Spleen (tissue), 11 donors: ENCODE results near the gene TRHDE. TPM values are rescaled to one million over a fixed set of nuclear protein-coding genes. Genes with fewer than 3 reads are reported as not detected.

ENCODE experiments used
- DNase-seq: peaks from one replicate; pipeline ENCODE4 v3.0.0-alpha.2; 2020
- H3K27ac ChIP-seq, 8 donors: fragments of 200-600 bp; sonication (generic) in 7 of 8; 1 replicate in 4 of 8; 2 replicates in 4 of 8; pipeline versions ENCODE4 v1.5.0 to v1.8.0; 2016 to 2021; ENCODE audit warnings: inconsistent platforms in 4 of 8, mild to moderate bottlenecking in 4 of 8, moderate library complexity in 1 of 8
- H3K27me3 ChIP-seq, 7 donors: fragments of 200-600 bp; sonication (generic) in 6 of 7; replicated peaks in 1 of 7; 1 replicate in 4 of 7; 2 replicates in 3 of 7; pipeline versions ENCODE4 v1.5.0 to v1.8.0; 2016 to 2021; ENCODE audit warnings: inconsistent platforms in 3 of 7, mild to moderate bottlenecking in 1 of 7
- H3K36me3 ChIP-seq, 6 donors: fragments of 200-600 bp; sonication (generic) in 5 of 6; 1 replicate in 4 of 6; 2 replicates in 2 of 6; pipeline versions ENCODE4 v1.5.0 to v1.8.0; 2016 to 2021; ENCODE audit warnings: inconsistent platforms in 2 of 6
- H3K4me1 ChIP-seq, 6 donors: fragments of 200-600 bp; sonication (generic) in 5 of 6; 1 replicate in 3 of 6; 2 replicates in 3 of 6; pipeline versions ENCODE4 v1.5.0 to v1.8.0; 2016 to 2021; ENCODE audit warnings: inconsistent platforms in 3 of 6
- H3K4me3 ChIP-seq, 8 donors: fragments of 200-600 bp; sonication (generic) in 7 of 8; 1 replicate in 4 of 8; 2 replicates in 4 of 8; pipeline versions ENCODE4 v1.5.0 to v1.8.0; 2016 to 2021; ENCODE audit warnings: inconsistent platforms in 4 of 8, mild to moderate bottlenecking in 4 of 8, moderate library complexity in 2 of 8
- H3K9me3 ChIP-seq, 8 donors: fragments of 200-600 bp; sonication (generic) in 7 of 8; 1 replicate in 4 of 8; 2 replicates in 4 of 8; pipeline versions ENCODE4 v1.5.0 to v1.8.0; 2016 to 2021; ENCODE audit warnings: inconsistent platforms in 4 of 8
- POLR2A ChIP-seq, 3 donors: fragments of 450-650 bp; IDR thresholded peaks; one replicate each; pipeline ENCODE4 v1.5.1; 2017; ENCODE audit warnings: antibody characterized with exemption in 3 of 3, mild to moderate bottlenecking in 1 of 3
- POLR2AphosphoS5 ChIP-seq, 3 donors: sonication (generic); formaldehyde crosslinking; IDR thresholded peaks; one replicate each; pipeline ENCODE4 v1.5.1; 2017; ENCODE audit warnings: antibody characterized with exemption in 3 of 3
- WGBS, 5 donors: extraction: QIAGEN DNeasy Blood & Tissue Kit in 3 of 5; methylation state at CpG; one replicate each; pipeline versions ENCODE4 v1.1.5 to v1.1.7; 2013 to 2018; 5-methylcytosine and 5-hydroxymethylcytosine counted together
- intact Hi-C: fragments of 100-400 bp; cut with DNase I; formaldehyde crosslinking; loops from one replicate; pipeline ENCODE4 v1.15.0; 2023; ENCODE audit warnings: low total_unique reads
- polyA plus RNA-seq, 3 donors: library from polyadenylated mRNA; stranded (reverse); fragments of 200-250 nt; gene quantifications; one replicate each; pipeline ENCODE4 v1.2.1, GENCODE V29; 2013
- total RNA-seq, 7 donors: library from RNA; depleted of rRNA in 3 of 7; stranded (reverse); fragments of >200 nt in 3 of 7; fragmentation: NEBNext Ultra II Directional in 4 of 7; extraction: Animal tissue kit (Norgen Biotek cat#: 25700) in 4 of 7; gene quantifications; one replicate each; pipeline versions ENCODE4 v1.1.0 to v1.2.1, GENCODE V29; 2016 to 2021
- TF ChIP-seq, protein P1 (sequence below), 11 experiments: fragments of 200-600 bp in 7 of 11; fragments of 450-650 bp in 4 of 11; sonication (generic) in 4 of 11; IDR thresholded peaks in 8 of 11; conservative IDR thresholded peaks in 3 of 11; 1 replicate in 7 of 11; 2 replicates in 4 of 11; pipeline versions ENCODE4 v1.4.0 to v1.8.0; 2016 to 2021; ENCODE audit warnings: antibody characterized with exemption in 11 of 11, inconsistent platforms in 4 of 11, mild to moderate bottlenecking in 1 of 11
- donor health status: healthy with polysubstance abuse.
- donor health status: DM: no; HTN: no; CAD: no; lungs with moderate emphysema.
- donor health status: DM: no; HTN: no; CAD: no.
- donor health status: Bipolar disorder and iron deficiency.
- donor health status: healthy.
- donor health status: DM: no; HTN: no; CAD: no.
- donor health status: DM: yes; HTN: yes; CAD: no.

TRHDE gene
- total and polyA plus RNA-seq, 10 donors: 0.26 to 32.7 (median 16.3) TPM

DNA sequence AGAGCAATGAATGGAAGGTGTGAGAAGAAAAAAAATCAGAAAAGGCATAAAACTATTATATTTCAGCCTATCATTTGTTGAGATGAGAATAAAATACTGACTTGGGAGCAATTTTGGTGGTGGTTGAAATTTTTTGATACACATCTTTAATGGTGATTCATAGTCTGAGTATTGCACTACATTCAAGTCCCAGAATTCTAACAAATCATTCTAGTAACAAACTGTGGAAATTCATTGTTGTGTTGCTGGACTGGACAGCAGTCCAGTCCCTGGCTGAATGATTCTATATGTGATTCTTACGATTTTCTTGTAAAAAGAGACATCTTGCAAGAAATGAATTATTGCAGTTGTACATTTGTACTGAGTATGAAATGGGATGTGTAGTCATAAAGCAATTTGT, 268.6 kb downstream of the TRHDE start:
- TF ChIP-seq, protein P1, sequence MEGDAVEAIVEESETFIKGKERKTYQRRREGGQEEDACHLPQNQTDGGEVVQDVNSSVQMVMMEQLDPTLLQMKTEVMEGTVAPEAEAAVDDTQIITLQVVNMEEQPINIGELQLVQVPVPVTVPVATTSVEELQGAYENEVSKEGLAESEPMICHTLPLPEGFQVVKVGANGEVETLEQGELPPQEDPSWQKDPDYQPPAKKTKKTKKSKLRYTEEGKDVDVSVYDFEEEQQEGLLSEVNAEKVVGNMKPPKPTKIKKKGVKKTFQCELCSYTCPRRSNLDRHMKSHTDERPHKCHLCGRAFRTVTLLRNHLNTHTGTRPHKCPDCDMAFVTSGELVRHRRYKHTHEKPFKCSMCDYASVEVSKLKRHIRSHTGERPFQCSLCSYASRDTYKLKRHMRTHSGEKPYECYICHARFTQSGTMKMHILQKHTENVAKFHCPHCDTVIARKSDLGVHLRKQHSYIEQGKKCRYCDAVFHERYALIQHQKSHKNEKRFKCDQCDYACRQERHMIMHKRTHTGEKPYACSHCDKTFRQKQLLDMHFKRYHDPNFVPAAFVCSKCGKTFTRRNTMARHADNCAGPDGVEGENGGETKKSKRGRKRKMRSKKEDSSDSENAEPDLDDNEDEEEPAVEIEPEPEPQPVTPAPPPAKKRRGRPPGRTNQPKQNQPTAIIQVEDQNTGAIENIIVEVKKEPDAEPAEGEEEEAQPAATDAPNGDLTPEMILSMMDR (IDR thresholded peaks at IDR 0.05 in 8 of 11, conservative IDR thresholded peaks at IDR 0.05 in 3 of 11): no peak
- TF ChIP-seq POLR2AphosphoS5 (IDR thresholded peaks at IDR 0.05) (no peak), POLR2A (IDR thresholded peaks at IDR 0.05) (no peak)
- intact Hi-C loops: no loop called here
- H3K4me3 ChIP-seq: no peak overlapping the region
- WGBS, 5 donors: 48 to 77% (median 62%) methylated on average over 1 of the region's 1 CpG
- no peaks in the 10 kb centered on the region for H3K36me3 ChIP-seq
- no peaks in the 10 kb centered on the region for H3K9me3 ChIP-seq
- no peaks in the 10 kb centered on the region for H3K4me1 ChIP-seq
- DNase-seq: no peak
- H3K27ac ChIP-seq: no peak overlapping the region
- H3K27me3 ChIP-seq: no peaks in the 10 kb centered on the region

DNA sequence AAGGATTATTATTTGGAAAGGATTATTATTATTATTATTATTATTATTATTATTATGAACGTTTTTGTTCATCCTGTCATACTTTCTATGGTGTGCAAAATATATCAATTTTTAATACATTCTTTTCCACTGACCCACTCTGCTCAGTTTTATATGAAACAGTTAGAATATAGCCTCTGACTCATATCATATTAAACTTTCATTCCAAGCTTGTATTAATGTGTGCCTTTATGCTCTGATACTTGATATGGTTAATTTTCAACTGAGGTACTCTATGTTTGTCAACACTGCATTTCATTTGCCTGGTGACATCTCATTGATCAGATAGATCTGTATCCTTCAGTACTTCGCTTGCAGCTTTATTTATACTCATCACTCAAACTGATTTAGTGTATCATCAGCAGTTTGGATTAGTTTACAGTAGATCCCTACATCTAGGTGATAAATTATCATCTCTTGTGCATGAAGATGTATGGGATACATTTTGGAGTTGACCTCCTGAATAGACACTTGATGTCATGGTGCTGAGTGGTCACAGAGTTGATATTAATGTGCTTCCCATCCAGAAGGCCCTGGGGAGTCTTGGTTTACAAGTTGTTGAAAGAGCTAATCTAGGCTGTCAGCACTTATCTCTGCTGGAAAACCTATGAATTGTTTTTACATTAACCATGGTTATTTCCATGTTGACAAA, 271.8 kb downstream of the TRHDE start:
- 49 to 61% (median 52%) methylated on average over 2 of the region's 2 CpGs for WGBS, 5 donors
- H3K27ac ChIP-seq: no peak overlapping the region
- intact Hi-C loops: no loop called here

DNA sequence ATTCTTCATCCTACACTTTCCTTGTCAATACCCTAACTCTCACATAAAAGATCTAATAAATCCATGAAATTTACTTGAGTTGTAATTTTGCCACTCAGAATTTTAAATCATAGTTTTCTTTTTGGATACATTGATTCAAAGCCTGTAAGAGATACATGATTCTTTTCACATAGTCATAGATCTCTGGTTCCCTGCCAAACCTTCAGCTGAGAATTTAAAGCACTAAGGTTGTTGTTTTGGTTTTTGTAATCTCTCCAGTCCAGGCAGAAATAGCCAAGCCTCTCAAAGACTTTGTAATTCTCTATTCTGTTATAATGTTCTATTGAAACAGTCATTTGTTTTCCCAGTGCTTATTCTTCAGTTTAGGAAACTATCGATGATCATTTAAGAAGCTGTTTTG, 273.9 kb downstream of the TRHDE start:
- 64 to 84% (median 69%) methylated on average over 1 of the region's 1 CpG for WGBS, 5 donors
- no peak for TF ChIP-seq POLR2A (IDR thresholded peaks at IDR 0.05)
- TF ChIP-seq POLR2AphosphoS5 (IDR thresholded peaks at IDR 0.05): no peak
- TF ChIP-seq, protein P1 (IDR thresholded peaks at IDR 0.05 in 8 of 11, conservative IDR thresholded peaks at IDR 0.05 in 3 of 11): no peak
- Histone ChIP-seq H3K27me3 (no peaks in the 10 kb centered on the region), H3K27ac (no peak overlapping the region), H3K4me1 (no peaks in the 10 kb centered on the region), H3K9me3 (no peaks in the 10 kb centered on the region), H3K36me3 (no peaks in the 10 kb centered on the region), H3K4me3 (no peak overlapping the region)
- intact Hi-C loops: no loop called here
- DNase-seq: no peak

More for the DNA sequence above, 271.8 kb downstream of the TRHDE start:
- Histone ChIP-seq H3K9me3 (no peaks in the 10 kb centered on the region), H3K4me3 (no peak overlapping the region), H3K4me1 (no peaks in the 10 kb centered on the region), H3K36me3 (no peaks in the 10 kb centered on the region), H3K27me3 (no peaks in the 10 kb centered on the region)
- DNase-seq: no peak
- no peak for TF ChIP-seq POLR2AphosphoS5 (IDR thresholded peaks at IDR 0.05)
- TF ChIP-seq, protein P1 (IDR thresholded peaks at IDR 0.05 in 8 of 11, conservative IDR thresholded peaks at IDR 0.05 in 3 of 11): no peak
- no peak for TF ChIP-seq POLR2A (IDR thresholded peaks at IDR 0.05)

DNA sequence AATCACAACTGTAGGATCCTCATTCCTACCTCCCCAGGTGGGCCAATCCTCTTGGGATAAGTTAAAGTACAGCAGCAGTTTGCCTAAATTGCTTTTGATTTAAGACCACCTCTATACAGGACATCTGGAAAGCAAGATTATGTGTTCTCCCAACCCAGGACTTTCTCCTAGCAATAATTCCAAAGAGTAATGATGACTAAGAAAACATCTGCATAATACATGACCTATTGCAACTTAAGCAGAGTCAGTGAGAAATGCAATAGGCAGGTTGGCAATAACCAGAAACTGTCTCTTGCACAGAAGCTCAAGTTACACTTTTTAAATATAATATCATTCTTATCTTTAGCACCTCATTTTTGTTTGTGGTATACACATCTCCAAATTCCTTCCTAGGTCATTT, 275.4 kb downstream of the TRHDE start:
- Histone ChIP-seq H3K4me3 (no peak overlapping the region), H3K27ac (no peak overlapping the region), H3K4me1 (no peaks in the 10 kb centered on the region), H3K36me3 (no peaks in the 10 kb centered on the region), H3K9me3 (no peaks in the 10 kb centered on the region), H3K27me3 (no peaks in the 10 kb centered on the region)
- intact Hi-C loops: no loop called here
- DNase-seq: no peak
- TF ChIP-seq, protein P1 (IDR thresholded peaks at IDR 0.05 in 8 of 11, conservative IDR thresholded peaks at IDR 0.05 in 3 of 11): no peak
- no peak for TF ChIP-seq POLR2A (IDR thresholded peaks at IDR 0.05)
- no peak for TF ChIP-seq POLR2AphosphoS5 (IDR thresholded peaks at IDR 0.05)
